Panc1 (cell line): ENCODE data around the gene INPP4B. TPM values are rescaled to one million over a fixed set of nuclear protein-coding genes. Genes with fewer than 3 reads are reported as not detected.

Source experiments
- ATAC-seq: fragments of 200-7000 bp; cut with Tn5 transposase; 2 replicates; pipeline ENCODE4 v1.9.1; 2020; ENCODE audit warnings: mild to moderate bottlenecking, moderate library complexity
- BruUV-seq: library from RNA; stranded (reverse); fragments of 400-500 nt; replicated peaks from 2 replicates; lab custom pipeline; 2021; lab: Mats Ljungman, UMichigan
- CTCF ChIA-PET: fragments of 300-600 bp; sonication (Branson Sonifier 250); formaldehyde crosslinking; loops from one replicate; lab custom pipeline; 2022; ENCODE audit warnings: antibody characterized with exemption; lab: Charles Lee
- POLR2A ChIA-PET: fragments of 300-600 bp; sonication (Branson Sonifier 250); formaldehyde crosslinking; loops from one replicate; lab custom pipeline; 2022; ENCODE audit warnings: antibody characterized with exemption; lab: Charles Lee
- DNase-seq: peaks from one replicate; pipeline ENCODE4 v3.0.0-alpha.2; 2010; ENCODE audit warnings: low read depth, low spot score
- H3K27ac ChIP-seq: 2 replicates; pipeline ENCODE4 v1.5.1; 2011; ENCODE audit warnings: mild to moderate bottlenecking, low read length, inconsistent platforms
- H3K27me3 ChIP-seq: fragments of 200-500 bp; sonication (Bioruptor generic); 2 replicates; pipeline ENCODE4 v1.6.0; 2014; ENCODE audit warnings: low read length, inconsistent platforms; ENCODE audit not compliant: control insufficient read depth, insufficient read depth
- H3K36me3 ChIP-seq: fragments of 200-500 bp; sonication (Bioruptor generic); 2 replicates; pipeline ENCODE4 v1.5.1; 2014; ENCODE audit warnings: inconsistent platforms, mild to moderate bottlenecking, low read length, moderate library complexity; ENCODE audit not compliant: control insufficient read depth, insufficient read depth
- H3K4me1 ChIP-seq: 2 replicates; pipeline ENCODE4 v1.5.1; 2011; ENCODE audit warnings: inconsistent platforms, mild to moderate bottlenecking, low read length, moderate library complexity; ENCODE audit not compliant: control insufficient read depth, insufficient read depth
- H3K4me3 ChIP-seq, 2 experiments: 2 replicates each; pipeline ENCODE4 v1.5.1; 2011 to 2012; ENCODE audit warnings: low read depth in 2 of 2, low read length in 2 of 2, mild to moderate bottlenecking in 2 of 2, inconsistent platforms in 1 of 2, moderate library complexity in 1 of 2
- H3K9me3 ChIP-seq: fragments of 200-500 bp; sonication (Bioruptor generic); 2 replicates; pipeline ENCODE4 v1.5.1; 2014; ENCODE audit warnings: low read depth, mild to moderate bottlenecking, inconsistent platforms, low read length, moderate library complexity; ENCODE audit not compliant: control insufficient read depth, insufficient read depth
- POLR2AphosphoS5 ChIP-seq: IDR thresholded peaks from 2 replicates; pipeline ENCODE4 v1.6.1; 2012; ENCODE audit warnings: mild to moderate bottlenecking, low read depth, low read length, moderate library complexity
- SIN3A ChIP-seq: IDR thresholded peaks from 2 replicates; pipeline ENCODE4 v1.6.1; 2012; ENCODE audit warnings: low read depth, mild to moderate bottlenecking, low read length, moderate library complexity, borderline replicate concordance; ENCODE audit not compliant: insufficient read depth
- TCF7L2 ChIP-seq: IDR thresholded peaks from 2 replicates; pipeline ENCODE4 v1.6.1; 2011; ENCODE audit warnings: mild to moderate bottlenecking, low read depth, low read length, inconsistent platforms
- in situ Hi-C: cut with HindIII; loops from 2 replicates; pipeline ENCODE4 v1.10.0; 2016; ENCODE audit warnings: low sequenced_read_pairs, low pct_unique_long_range_greater_than_20kb
- intact Hi-C: fragments of 100-400 bp; cut with micrococcal nuclease; formaldehyde crosslinking; loops from one replicate; pipeline ENCODE4 v1.10.0; 2022; ENCODE audit not compliant: unreplicated experiment
- total RNA-seq: library from RNA; stranded (reverse); gene quantifications from one replicate; pipeline ENCODE4 v1.2.1, GENCODE V29; 2021; ENCODE audit not compliant: unreplicated experiment
- TF ChIP-seq, protein P1 (sequence below), 2 experiments: IDR thresholded peaks; 2 replicates each; pipeline ENCODE4 v1.6.1; 2011 to 2012; ENCODE audit warnings: low read depth in 2 of 2, control low read depth in 1 of 2, low read length in 1 of 2, mild to moderate bottlenecking in 1 of 2, moderate library complexity in 1 of 2; ENCODE audit not compliant: insufficient read depth in 1 of 2
- TF ChIP-seq, protein P2 (sequence below): fragments of 450-650 bp; IDR thresholded peaks from 2 replicates; pipeline ENCODE4 v1.5.1; 2017; ENCODE audit warnings: mild to moderate bottlenecking

INPP4B gene
- total RNA-seq, 1 experiment from 2014 or later, result 4.5 TPM

DNA sequence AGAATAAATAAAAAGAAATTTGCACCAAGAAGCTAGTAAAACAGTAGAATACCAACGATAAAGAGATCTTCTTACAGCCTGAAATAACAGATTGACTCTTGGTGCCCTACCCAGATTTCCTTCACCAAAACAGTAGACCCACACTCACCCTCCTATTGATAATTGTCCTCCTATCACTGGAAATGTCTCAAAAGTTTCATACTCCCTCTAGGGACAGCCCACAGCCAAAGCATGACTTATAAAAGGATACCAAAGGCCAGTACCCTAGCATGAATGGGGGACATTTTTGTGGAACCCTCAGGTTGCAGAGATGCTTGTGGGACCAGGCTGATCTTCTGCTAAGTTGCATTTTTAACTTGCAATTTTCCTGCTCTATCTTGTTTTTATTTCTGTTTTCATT, 104.1 kb downstream of the INPP4B start:
- intact Hi-C loops, result no loop called here
- ChIA-PET CTCF (no interaction called here), POLR2A (no interaction called here)
- TF ChIP-seq, protein P1, sequence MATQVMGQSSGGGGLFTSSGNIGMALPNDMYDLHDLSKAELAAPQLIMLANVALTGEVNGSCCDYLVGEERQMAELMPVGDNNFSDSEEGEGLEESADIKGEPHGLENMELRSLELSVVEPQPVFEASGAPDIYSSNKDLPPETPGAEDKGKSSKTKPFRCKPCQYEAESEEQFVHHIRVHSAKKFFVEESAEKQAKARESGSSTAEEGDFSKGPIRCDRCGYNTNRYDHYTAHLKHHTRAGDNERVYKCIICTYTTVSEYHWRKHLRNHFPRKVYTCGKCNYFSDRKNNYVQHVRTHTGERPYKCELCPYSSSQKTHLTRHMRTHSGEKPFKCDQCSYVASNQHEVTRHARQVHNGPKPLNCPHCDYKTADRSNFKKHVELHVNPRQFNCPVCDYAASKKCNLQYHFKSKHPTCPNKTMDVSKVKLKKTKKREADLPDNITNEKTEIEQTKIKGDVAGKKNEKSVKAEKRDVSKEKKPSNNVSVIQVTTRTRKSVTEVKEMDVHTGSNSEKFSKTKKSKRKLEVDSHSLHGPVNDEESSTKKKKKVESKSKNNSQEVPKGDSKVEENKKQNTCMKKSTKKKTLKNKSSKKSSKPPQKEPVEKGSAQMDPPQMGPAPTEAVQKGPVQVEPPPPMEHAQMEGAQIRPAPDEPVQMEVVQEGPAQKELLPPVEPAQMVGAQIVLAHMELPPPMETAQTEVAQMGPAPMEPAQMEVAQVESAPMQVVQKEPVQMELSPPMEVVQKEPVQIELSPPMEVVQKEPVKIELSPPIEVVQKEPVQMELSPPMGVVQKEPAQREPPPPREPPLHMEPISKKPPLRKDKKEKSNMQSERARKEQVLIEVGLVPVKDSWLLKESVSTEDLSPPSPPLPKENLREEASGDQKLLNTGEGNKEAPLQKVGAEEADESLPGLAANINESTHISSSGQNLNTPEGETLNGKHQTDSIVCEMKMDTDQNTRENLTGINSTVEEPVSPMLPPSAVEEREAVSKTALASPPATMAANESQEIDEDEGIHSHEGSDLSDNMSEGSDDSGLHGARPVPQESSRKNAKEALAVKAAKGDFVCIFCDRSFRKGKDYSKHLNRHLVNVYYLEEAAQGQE (IDR thresholded peaks at IDR 0.05; ENCODE audit: insufficient read depth in 1 of 2, low read depth in 2 of 2, low read length in 1 of 2), result no peak
- no peak for TF ChIP-seq SIN3A
- no peaks in the 10 kb centered on the region for H3K27me3 ChIP-seq
- H3K9me3 ChIP-seq, result peaks cover 4% of the 10 kb centered on the region; the same call in 1 of the 2 replicates
- no peak for ATAC-seq
- H3K4me3 ChIP-seq, result no peak overlapping the region
- in situ Hi-C loops, result no loop called here
- no peak for DNase-seq
- H3K27ac ChIP-seq, result no peak overlapping the region
- BruUV-seq, result no TSS peak
- H3K4me1 ChIP-seq, result no peaks in the 10 kb centered on the region
- no peaks in the 10 kb centered on the region for H3K36me3 ChIP-seq

DNA sequence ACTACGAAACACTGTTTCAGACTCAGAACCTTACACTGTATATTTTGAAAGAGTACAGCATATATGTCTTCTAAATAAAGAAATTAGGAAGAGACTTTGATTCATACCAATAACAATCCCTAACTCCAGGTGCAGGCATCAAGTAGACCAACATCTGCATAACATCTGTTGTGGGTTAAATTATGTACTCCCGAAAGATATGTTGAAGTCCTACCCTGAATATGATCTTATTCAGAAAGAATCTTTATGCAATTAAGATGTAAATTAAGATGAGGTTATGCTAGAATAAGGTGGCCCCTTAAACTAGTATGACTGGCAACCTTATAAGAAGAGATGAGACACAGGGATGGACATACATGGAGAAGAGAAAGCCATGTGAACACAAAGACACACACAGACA, 117.9 kb downstream of the INPP4B start:
- in situ Hi-C loops, result no loop called here
- Histone ChIP-seq H3K27ac (no peak overlapping the region), H3K27me3 (no peaks in the 10 kb centered on the region), H3K36me3 (no peaks in the 10 kb centered on the region), H3K9me3 (no peaks in the 10 kb centered on the region), H3K4me3 (no peak overlapping the region), H3K4me1 (no peaks in the 10 kb centered on the region)
- no TSS peak for BruUV-seq
- CTCF ChIA-PET, result no interaction called here
- ATAC-seq (no peak), DNase-seq (no peak)
- POLR2A ChIA-PET, result no interaction called here
- TF ChIP-seq TCF7L2 (no peak), SIN3A (no peak), POLR2AphosphoS5 (no peak)
- TF ChIP-seq, protein P2, sequence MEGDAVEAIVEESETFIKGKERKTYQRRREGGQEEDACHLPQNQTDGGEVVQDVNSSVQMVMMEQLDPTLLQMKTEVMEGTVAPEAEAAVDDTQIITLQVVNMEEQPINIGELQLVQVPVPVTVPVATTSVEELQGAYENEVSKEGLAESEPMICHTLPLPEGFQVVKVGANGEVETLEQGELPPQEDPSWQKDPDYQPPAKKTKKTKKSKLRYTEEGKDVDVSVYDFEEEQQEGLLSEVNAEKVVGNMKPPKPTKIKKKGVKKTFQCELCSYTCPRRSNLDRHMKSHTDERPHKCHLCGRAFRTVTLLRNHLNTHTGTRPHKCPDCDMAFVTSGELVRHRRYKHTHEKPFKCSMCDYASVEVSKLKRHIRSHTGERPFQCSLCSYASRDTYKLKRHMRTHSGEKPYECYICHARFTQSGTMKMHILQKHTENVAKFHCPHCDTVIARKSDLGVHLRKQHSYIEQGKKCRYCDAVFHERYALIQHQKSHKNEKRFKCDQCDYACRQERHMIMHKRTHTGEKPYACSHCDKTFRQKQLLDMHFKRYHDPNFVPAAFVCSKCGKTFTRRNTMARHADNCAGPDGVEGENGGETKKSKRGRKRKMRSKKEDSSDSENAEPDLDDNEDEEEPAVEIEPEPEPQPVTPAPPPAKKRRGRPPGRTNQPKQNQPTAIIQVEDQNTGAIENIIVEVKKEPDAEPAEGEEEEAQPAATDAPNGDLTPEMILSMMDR, result no peak
- TF ChIP-seq, protein P1 (IDR thresholded peaks at IDR 0.05; ENCODE audit: insufficient read depth in 1 of 2, low read depth in 2 of 2, low read length in 1 of 2), result no peak
- intact Hi-C loops, result no loop called here
